Measurements from ENCODE around the gene RTKN. TPM values are rescaled to one million over a fixed set of nuclear protein-coding genes. Genes with fewer than 3 reads are reported as not detected.
A peak's percentile ranks its signal among the peaks of the same experiment; 100 is the strongest.
"Not testable (repeated sequence)": the region's sequence is repeated elsewhere in the genome, so short reads cannot be mapped to it uniquely, and the experiment has no call there.

Gene RTKN
- total RNA-seq, 1 donor: 18.6 TPM

- DNase-seq (ENCODE audit: low read depth in 2 of 3, low spot score in 2 of 3): no peak
Observed at GRCh38 chr2:74461187-74462053, 19.7 kb upstream of the RTKN start.

DNA sequence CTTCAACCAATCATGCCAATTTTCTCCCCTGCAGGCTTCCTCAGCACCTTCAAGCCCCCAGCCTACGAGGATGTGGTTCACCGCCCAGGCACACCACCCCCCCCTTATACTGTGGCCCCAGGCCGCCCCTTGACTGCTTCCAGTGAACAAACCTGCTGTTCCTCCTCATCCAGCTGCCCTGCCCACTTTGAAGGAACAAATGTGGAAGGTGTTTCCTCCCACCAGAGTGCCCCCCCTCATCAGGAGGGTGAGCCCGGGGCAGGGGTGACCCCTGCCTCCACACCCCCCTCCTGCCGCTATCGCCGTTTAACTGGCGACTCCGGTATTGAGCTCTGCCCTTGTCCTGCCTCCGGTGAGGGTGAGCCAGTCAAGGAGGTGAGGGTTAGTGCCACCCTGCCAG is 18.4 kb upstream of the RTKN start:
- not testable (repeated sequence) for DNase-seq (ENCODE audit: low read depth in 2 of 3, low spot score in 2 of 3)

DNA sequence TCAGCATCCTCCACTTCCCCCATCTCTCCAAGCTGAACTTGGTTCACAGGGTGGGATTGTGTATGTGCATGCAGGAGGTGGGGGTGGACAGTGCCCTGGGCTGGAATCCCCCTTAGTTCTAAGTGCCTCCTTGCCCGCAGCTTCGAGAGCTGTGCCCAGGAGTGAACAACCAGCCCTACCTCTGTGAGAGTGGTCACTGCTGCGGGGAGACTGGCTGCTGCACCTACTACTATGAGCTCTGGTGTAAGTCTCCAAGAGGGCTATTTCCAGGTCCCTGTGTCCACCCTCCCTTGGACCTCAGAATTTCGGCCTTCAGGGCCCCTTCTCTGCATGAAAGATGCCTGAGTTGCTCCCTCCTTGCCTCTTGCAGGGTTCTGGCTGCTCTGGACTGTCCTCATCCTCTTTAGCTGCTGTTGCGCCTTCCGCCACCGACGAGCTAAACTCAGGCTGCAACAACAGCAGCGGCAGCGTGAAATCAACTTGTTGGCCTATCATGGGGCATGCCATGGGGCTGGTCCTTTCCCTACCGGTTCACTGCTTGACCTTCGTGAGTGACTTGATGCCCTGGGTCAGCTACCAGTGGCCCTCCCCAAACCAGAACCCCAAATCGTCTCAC is 17.9 kb upstream of the RTKN start:
- DNase-seq (ENCODE audit: low read depth in 2 of 3, low spot score in 2 of 3): not testable (repeated sequence)

GRCh38 chr2:74458938-74459363 is 17.2 kb upstream of the RTKN start:
- DNase-seq (ENCODE audit: low read depth in 2 of 3, low spot score in 2 of 3): no peak

GRCh38 chr2:74458132-74458937 is 16.6 kb upstream of the RTKN start, which contains the start of gene WBP1:
TSS of gene WBP1 (plus strand) at chr2:74458438. CDS start at chr2:74458603, 165 bp downstream.
- DNase-seq (ENCODE audit: low read depth in 2 of 3, low spot score in 2 of 3): peak in 2 of 3 donors; percentile 100

GRCh38 chr2:74457549-74458131 is 15.9 kb upstream of the RTKN start:
- DNase-seq (ENCODE audit: low read depth in 2 of 3, low spot score in 2 of 3): peak; percentile 85 to 94 (median 85)

DNA sequence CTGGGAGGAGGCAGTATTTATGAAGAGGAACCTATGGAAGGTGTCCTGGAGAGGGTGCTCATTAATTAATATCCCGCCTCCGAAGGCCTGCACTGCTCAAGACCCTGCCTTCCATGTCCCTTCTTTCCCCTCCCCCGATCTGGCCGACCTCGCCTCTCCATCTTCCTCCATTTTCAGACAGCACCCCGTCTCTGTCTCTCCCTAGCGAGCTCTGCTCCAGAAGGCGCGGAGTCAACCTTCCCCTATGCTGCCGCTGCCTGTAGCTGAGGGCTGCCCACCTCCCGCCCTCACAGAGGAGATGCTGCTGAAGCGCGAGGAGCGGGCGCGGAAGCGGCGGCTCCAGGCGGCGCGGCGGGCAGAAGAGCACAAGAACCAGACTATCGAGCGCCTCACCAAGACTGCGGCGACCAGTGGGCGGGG is 15.4 kb upstream of the RTKN start:
- no peak for DNase-seq (ENCODE audit: low read depth in 2 of 3, low spot score in 2 of 3)

GRCh38 chr2:74454654-74455511 is 13.1 kb upstream of the RTKN start, which contains the start of gene INO80B:
TSS of gene INO80B (plus strand) at chr2:74455087. CDS start at chr2:74455117, 30 bp downstream.
- peak; percentile 96 to 99 (median 99) for DNase-seq (ENCODE audit: low read depth in 2 of 3, low spot score in 2 of 3)

GRCh38 chr2:74450570-74451190 is 8.9 kb upstream of the RTKN start:
- DNase-seq (ENCODE audit: low read depth in 2 of 3, low spot score in 2 of 3): no peak

DNA sequence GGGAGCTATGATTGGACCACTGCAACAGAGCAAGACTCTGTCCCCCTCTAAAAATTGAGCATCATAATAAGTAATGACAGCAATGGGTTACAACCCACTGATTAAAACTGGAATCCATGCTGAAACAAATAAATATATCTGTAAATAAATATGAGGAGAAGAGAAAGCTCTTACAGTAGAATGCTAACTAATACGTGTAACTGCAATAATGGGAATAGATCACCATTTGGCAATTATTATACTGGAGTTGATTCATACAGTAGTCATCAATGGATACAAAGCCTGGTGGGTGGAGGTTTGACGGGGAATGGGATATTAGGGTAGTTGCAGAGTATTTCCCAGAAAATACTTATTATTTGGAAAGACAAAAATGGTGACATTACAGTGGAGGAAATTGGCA is 7.0 kb upstream of the RTKN start:
- DNase-seq (ENCODE audit: low read depth in 2 of 3, low spot score in 2 of 3): no peak

GRCh38 chr2:74447230-74447999 is 5.7 kb upstream of the RTKN start:
- DNase-seq (ENCODE audit: low read depth in 2 of 3, low spot score in 2 of 3): no peak

DNA sequence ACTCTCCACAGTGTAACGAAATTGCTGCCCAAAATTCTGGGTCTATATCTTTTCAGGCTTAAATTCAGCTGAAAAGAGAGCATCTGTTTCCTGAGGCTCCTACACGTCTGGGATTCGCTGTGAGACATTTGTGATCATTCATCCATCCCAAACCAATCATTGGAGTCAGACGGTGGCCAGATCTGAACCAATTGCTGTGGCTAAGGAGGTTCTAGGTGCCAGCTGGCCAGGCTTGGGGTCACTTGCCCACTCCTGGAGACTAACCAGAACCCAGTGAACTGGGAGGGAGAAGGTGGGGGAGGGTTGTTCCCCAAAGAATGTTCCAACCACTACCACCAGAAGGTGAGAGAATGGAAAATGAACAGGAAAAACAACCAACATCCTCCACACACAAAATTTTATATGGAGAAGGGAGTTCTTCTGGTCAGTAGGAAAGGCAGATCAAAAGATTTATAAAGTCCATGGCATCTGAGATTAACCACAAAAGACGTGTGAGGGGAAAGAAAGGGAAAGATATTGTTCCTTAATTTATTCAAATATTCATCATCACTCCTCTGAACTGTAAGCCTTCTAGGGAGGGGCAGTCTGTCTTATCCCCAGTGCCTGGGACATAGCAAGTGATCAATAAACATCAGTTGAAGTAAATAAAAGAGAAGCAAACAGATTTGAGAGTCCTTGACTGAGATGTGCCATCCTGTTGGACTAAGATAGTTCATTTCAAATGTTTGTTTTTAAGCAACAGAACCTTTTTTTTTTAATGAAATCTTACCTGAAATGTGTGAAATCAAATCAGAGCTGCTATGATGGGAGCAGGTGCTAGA is 3.0 kb upstream of the RTKN start:
- DNase-seq (ENCODE audit: low read depth in 2 of 3, low spot score in 2 of 3): no peak

- not testable (repeated sequence) for DNase-seq (ENCODE audit: low read depth in 2 of 3, low spot score in 2 of 3)
Observed at GRCh38 chr2:74442483-74443297, 953 bp upstream of the RTKN start.

GRCh38 chr2:74441170-74441689 is 507 bp downstream of the RTKN start:
- no peak for DNase-seq (ENCODE audit: low read depth in 2 of 3, low spot score in 2 of 3)

DNA sequence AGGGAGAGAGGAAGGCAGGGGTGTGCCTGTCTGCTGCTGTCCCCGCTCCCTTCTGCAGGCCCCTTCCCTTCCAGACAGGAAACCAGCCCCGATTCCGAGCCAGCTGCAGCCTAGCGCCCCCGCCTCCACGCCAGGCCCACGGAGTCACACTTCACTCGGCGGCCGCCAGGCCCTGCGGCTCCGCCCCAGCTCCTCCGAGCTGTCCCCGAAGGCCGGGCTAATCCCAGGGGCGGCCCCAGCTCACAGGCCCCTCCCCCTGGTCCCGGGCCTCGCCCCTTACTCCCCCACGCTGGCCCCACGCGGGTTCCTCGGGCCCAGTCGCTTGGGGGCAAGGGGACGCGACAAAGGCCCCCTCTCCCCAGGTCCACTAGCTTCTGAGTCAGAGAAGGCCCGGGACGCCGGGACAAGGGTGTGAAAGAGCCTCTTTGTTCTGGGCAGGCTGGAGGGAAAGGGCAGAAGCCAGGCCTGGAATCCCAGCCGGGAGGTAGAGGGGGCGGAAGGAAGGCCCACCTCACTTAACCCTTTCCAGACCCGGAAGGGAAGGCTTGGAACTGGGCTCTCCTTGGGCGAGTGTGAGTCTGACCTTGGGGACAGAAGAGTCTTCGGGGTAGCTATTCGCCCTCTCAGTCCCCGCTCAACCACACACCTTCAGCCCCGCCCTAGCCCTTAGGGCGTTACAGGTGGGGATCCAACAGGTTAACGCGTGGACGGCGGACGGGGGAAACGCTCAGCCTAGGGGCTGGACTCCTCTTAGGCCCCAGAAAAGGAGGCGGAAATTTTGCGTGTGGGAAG is 1.2 kb downstream of the RTKN start:
- DNase-seq (ENCODE audit: low read depth in 2 of 3, low spot score in 2 of 3): peak in 2 of 3 donors; percentile 77 to 82

All from hematopoietic multipotent progenitor cell (in vitro differentiated cells).